Stimulated activated CD4-positive, alpha-beta T cell treated with anti-CD3 and anti-CD28 coated beads, Interleukin-12 subunit alpha, Interleukin-12 subunit beta, amount 100 ng/mL, for 24 hours (primary cell): ENCODE results near the gene ADGRE2.

ENCODE experiments used
- DNase-seq, 2 experiments: peaks; one replicate each; pipeline ENCODE4 v3.0.0-alpha.2; 2020; ENCODE audit warnings: low read depth in 2 of 2

The ADGRE2 gene

DNA sequence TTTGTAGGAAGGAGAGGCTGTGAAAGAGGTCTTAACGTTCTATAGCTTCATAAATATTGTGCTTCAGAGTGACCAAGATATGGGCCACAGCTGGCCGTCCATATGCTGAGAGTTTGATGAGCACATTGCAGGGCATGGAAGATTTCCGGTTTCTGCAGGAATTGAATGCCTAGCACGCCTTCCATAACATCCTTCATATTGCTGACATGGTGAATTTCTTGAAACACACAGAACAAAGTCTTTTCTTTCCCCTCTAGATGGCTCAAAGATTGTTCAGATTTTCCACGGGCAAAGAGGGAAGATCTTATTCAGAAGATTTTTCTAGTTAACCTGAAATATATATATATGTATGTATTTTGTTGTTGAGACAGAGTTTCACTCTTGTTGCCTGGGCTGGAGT, 42.4 kb downstream of the ADGRE2 start:
- DNase-seq, result no peak

DNA sequence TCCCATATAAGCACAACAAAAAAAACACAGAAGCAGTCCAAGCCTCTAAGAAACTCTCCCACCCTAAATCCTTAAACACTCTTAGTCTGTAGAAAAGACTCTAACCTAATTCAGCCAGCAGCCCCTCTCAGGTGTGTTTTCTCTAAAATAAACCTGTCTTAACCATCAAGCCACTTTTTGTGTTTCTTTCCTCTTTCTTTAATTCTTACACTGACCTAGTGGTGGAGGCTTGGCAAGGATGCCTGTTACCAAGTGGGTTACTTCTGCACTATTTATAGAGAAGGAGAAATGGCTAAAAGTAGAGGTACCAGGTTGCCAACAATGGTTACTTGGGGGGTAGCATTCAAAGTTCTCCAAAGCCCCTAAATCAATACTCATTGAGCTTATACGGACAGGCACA, 44.8 kb downstream of the ADGRE2 start:
- no peak for DNase-seq

DNA sequence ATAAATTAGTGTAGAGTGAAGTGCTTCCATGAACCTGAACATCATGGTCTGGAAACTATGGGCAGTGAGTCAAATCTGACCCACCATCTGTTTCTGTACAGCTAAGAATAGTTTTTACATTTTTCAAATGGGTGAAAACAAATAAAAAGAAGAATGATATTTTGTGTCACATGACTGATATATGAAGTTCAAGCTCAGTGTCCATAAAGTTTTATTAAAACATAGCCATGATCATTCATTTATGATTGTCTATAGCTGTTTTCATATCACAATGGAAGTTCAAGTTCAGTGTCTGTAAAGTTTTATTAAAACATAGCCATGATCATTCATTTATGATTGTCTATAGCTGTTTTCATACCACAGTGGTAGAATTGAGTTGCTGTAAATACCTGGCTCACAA, 45.9 kb downstream of the ADGRE2 start:
- DNase-seq, result no peak

DNA sequence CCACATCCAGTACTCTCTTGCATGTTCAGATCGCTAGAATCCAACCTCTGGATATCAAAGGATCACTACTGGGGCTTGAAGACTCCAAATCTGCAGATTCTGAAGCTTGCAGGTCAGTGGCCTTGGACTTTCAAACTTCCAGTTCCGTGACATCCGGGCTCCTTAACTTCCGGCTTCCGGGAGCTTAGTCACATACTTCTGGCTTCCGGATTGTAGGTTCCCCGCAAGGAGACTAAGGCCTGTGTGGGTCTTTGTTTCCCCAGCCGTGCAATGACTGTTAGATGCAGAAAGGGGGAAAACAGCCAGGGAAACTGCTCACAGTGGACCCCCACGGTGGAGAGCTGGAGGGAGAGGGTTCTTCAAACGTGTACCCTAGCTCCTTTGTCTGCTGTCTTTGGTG, 47.2 kb downstream of the ADGRE2 start:
- DNase-seq, result no peak

DNA sequence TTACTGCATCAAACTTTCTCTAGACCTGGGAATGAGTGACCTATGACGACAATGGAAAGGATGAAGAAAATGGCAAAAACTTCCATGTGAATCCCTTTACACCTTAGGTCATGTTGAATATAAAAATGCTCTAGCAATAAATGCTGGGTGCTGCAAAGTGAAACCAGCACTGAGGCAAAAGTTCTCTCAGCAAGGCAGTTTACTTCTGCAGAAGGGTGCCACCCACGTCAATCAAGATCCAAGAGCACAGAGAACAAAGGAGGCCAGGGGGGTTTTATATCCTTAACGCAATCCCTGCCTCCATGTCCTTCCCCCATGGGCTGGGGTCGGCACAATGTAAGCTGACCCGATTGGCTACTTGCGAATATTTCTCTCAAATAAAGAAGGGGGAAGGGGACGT, 49.8 kb downstream of the ADGRE2 start:
- no peak for DNase-seq

DNA sequence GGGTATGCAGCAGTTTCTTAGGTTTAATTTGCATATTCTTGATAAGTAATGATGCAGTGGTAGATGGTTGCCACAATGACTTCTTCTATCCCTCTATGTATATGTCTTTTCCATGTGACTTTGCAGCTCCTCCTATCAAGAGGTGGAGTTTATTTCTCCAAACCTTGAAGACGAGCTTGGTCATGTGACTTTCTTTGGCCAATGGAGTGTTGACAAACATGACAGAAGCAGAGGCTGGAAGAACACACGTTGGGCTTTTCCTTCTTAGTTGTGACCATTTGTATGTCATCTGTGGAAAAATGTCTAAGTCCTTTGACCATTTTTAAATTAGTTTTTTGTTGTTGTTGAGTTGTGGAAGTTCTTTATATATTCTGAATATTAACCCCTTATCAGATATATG, 56.2 kb downstream of the ADGRE2 start:
- DNase-seq, result no peak

DNA sequence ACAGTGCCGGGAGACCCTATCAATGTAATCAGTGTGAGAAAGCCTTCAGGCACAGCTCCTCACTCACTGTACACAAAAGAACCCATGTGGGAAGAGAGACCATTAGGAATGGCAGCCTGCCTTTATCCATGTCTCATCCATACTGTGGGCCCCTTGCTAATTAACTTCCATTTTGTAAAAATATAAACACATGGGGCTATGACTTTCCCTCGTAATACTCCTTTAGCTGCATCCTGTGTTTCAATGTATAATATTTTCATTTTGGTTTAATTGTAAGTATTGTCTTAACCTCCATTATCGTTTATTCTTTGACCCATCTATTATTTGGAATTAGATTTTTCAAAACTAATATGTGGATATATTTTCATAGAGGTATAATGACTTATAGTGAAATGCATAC, 59.2 kb downstream of the ADGRE2 start:
- DNase-seq, result no peak

DNA sequence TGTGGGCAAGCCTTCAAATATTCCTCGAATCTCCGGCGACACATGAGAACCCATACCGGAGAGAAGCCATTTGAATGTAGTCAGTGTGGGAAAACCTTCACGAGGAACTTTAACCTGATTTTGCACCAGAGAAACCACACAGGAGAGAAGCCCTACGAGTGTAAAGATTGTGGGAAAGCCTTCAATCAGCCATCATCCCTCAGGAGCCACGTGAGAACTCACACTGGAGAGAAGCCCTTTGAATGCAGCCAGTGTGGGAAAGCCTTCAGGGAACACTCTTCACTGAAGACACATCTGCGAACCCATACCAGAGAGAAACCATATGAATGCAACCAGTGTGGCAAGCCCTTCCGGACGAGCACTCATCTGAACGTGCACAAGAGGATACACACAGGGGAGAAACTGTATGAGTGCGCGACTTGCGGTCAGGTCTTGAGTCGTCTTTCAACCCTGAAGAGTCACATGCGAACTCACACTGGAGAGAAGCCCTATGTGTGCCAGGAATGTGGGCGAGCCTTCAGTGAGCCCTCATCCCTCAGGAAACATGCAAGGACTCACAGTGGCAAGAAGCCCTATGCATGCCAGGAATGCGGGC, 59.7 kb downstream of the ADGRE2 start:
- DNase-seq, result no peak

DNA sequence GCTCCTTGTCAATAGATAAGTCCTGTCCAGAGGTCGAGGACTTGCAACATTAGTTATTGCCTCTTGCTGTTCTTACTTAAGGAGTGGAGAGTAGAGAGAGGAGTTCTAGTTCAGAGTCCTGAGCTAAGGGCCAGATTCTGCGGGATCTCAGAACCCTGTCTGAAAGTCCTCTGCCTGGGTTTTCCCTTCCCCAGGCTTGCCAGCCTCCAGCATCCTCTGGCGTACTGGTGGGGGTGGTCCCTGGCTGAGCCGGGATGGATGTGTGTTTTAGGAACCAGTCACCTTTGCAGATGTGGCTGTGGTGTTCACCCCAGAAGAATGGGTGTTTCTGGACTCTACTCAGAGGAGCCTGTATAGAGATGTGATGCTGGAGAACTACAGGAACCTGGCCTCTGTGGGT, 62.5 kb downstream of the ADGRE2 start:
- no peak for DNase-seq

DNA sequence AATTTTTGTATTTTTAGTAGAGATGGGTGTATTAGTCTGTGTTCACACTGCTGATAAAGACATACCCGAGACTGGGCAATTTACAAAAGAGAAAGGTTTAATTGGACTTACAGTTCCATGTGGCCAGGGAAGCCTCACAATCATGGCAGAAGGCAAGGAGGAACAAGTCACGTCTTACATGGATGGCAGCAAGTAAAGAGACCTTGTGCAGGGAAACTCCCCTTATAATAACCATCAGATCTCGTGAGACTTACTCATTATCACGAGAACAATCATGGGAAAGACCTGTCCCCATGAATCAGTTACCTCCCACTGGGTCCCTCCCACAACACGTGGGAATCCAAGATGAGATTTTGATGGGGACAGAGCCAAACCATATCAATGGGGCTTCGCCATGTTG, 73.9 kb downstream of the ADGRE2 start:
- DNase-seq, result no peak

DNA sequence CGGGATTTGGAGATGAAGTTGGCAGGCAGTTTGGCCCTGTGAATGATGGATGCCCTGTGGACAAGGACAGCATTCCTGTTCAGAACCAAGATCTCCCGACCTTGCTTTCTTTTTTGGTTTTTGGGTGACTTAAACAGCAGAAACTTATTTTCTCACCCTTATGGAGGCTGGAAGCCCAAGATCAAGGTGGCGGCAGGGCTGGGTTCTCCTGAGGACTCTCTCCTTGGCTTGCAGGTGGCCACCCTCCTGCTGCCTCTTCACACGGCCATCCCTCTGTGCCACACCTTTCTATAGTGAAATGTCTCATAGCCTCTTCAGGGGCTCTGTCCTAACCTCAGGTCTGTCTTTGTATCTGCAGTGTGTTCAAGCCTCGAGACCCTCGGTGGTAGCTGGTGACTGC, 74.5 kb downstream of the ADGRE2 start:
- DNase-seq, result no peak

DNA sequence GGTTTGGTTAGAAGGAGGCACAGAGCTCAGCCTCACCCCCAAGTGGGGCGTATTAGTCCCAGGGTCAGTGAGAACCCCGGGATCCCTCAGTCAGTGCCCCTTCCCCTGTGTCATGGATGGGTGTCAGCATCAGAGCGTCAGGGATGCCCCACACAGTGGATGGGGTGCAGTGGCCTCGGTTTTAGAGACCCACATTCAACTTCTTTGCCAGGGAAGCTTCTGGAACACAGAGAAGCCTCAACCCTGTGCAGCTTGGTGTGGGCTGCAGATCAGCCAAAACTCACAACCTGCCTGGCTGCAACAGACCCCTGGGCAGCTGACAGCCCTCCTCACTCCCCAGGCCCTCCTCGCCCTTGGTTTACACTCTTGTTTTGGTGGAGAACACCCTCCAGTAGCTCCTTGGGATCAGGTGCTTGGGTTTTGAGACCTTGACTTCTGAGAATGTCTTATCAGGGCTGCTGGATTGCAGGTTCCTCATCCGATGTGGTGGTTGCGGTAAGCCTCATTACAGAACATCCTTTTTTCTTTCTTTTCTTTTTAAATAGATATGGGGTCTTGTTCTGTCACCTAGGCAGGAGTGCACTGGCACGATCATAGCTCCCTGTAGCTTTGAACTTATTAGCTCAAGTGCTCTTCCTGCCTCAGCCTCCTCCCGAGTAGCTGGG, 77.5 kb downstream of the ADGRE2 start:
- DNase-seq, result no peak

DNA sequence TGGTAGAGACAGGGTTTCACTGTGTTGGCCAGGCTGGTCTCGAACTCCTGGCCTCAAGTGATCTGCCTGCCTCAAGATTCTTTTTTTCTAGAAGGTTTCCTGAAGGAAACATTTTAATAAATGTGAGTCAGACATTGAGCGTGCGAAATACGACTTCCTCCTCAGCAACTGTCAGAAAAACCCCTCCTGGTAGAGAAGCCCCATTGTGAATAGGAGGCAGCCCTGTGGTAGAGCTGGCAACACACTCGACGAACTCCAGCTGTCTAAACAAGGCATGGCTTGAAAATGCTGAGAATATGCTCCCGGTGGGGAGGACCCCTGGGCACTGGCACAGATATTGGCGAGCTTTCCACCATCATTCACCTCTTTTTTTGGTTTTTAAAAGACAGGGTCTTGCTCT, 78.7 kb downstream of the ADGRE2 start:
- DNase-seq, result no peak

DNA sequence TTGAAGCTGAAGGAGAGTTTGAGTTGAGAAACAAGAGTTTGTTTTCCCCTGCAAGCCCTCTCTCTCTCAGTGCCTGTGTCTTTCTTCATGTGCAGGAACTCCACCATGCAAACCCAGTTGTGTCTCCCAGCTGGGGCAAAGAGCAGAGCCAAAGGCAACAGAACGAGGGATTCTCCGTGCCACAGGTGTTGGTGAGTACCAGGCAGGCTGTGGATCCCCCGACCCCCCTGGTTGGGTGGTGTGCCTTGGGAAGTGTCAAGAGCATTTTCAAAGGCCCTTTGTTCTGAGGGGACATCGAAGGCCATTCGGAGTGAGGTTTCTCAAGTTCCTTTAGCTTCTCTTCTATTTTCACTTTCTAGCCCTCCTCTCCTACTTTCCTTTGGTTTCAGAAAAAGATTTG, 82.9 kb downstream of the ADGRE2 start:
- no peak for DNase-seq

DNA sequence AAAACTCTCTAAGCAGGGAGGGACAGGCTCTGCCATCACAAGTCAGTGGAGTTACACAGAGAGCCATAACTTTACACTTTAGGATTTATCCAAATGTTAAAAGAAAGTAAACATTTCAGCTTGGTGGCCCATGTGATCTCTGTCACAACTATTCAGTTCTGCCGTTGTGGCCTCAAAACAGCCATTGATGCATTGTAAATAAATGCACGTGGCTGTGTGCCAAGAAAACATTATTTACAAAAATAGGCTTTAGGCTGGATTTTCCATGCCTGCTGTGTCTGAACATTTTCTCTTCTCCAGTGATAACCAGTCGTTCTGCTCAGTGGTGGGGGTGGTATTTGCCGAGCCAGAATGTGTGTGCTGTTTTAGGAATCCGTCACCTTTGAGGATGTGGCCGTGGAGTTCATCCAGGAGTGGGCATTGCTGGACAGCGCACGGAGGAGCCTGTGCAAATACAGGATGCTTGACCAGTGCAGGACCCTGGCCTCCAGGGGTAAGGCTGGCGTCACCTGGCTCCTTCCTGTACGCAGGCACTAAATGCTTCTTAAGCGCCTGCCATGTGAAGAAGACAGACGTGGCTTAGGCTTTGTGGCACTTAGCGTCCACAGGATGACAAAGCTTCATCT, 83.6 kb downstream of the ADGRE2 start:
- DNase-seq, result no peak

DNA sequence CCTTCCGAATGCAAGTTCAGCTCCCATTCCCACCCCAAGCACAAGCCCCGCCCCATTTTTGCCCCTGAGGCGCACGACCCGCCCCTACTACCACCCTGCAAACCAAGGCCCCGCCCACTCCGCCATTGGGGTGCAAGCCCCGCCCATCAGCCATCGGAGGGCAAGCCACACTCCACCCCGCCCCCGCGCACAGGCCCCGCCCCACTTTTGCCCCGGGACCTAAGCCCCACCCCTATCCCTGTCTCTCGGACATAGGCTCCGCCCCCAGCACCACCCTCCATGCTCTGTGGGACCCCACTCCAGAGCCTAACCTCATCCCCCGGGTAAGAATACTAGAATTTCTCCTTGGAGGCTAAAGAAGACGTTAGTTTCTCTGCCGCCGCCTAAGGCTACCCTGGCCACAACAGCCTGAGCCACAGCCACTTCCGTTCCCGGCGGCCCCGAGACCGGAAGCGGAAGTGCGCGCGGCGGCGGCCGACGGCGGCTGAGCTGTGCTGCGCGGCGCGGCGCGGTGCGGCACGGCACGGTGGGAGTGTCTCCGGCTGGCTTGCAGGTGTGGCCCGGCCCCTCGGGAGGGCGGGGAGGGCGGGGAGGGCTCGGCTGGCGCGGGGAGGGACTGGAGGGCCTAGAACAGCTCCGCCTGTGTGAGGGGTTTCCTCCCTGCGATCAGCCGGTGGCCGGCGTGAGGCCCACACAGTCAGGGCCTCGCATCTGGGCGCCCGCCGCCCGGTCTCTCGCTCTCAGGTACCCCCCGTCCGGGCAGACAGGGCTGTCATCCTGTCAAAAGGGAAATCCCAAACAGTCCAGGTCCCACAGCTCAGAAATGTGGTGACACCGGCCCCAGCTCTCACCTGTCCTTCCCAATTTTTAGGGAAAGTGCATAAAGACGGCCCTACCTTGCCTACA, 88.5 kb downstream of the ADGRE2 start, which contains the start of gene ZNF333:
TSS of gene ZNF333 (plus strand) at position 451 of the 906 bp plus-strand sequence. CDS start 3,444 bp downstream, outside the sequence.
- DNase-seq, result peak; percentile 98 to 100

DNA sequence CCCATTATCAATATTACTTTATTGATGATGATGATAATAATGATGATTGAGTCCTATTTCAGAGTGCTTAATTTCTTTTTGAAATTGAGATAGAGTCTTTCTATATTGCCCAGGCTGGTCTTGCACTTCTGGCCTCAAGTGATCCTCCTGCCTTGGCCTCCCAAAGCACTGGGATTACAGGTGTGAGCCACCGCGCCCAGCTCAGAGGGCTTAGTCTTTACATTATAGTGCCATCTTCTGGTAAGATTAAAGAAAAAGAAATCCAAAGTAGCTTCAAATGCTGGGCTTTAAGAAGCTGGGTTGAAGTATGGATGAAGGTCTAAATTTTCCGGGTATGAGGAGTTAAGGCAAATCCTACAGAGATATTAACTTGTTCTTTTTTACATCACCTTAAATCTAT, 91.9 kb downstream of the ADGRE2 start:
- peak in 1 of 2 experiments; percentile 6 for DNase-seq

DNA sequence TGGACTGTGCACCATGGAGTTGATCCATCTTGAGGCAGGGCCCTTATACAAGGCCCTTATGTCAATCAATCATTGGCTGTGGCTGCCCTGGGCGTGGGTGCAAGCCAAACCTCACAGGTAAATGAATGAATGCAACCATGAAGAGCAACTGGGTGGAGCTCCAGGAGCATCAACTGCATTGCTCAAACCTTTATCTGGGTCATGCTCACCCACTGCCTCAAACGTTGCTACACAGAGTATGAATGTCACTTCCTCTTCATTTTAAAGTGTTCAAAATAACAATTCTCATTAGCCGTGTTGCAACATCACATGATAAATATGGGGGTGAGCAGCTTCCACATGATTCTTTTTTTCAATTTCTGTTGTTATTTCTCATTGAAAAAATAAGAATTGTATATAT, 94.9 kb downstream of the ADGRE2 start:
- DNase-seq, result no peak
